Measurements from ENCODE around the gene SLC6A12. TPM values are rescaled to one million over a fixed set of nuclear protein-coding genes. Genes with fewer than 3 reads are reported as not detected.

SLC6A12 gene
- total RNA-seq, 2 donors from 2014 or later = not detected

- H3K36me3 Mint-ChIP-seq (ENCODE audit: low read depth) = no peaks in the 10 kb centered on the region
- no peak for ATAC-seq (replicated peaks)
- H3K4me1 Mint-ChIP-seq = no peaks in the 10 kb centered on the region
- H3K27me3 Mint-ChIP-seq = peaks cover 37% of the 10 kb centered on the region
- H3K9me3 Mint-ChIP-seq = no peaks in the 10 kb centered on the region
- H3K27ac Mint-ChIP-seq = no peak overlapping the region
- no peak overlapping the region for H3K4me3 Mint-ChIP-seq
Measured at GRCh38 chr12:215116-215515, 1.2 kb upstream of the SLC6A12 start.

- H3K4me1 Mint-ChIP-seq = no peaks in the 10 kb centered on the region
- H3K9me3 Mint-ChIP-seq = no peaks in the 10 kb centered on the region
- ATAC-seq (replicated peaks) = no peak
- no peak overlapping the region for H3K27ac Mint-ChIP-seq
- no peaks in the 10 kb centered on the region for H3K36me3 Mint-ChIP-seq (ENCODE audit: low read depth)
- peaks cover 42% of the 10 kb centered on the region for H3K27me3 Mint-ChIP-seq
- no peak overlapping the region for H3K4me3 Mint-ChIP-seq
Measured at GRCh38 chr12:213527-213932, 427 bp downstream of the SLC6A12 start.

GRCh38 chr12:212715-213526, 1.0 kb downstream of the SLC6A12 start:
- no peak overlapping the region for H3K27ac Mint-ChIP-seq
- no peak for ATAC-seq (replicated peaks)
- H3K4me1 Mint-ChIP-seq = no peaks in the 10 kb centered on the region
- no peak overlapping the region for H3K4me3 Mint-ChIP-seq
- H3K36me3 Mint-ChIP-seq (ENCODE audit: low read depth) = no peaks in the 10 kb centered on the region
- no peaks in the 10 kb centered on the region for H3K9me3 Mint-ChIP-seq
- H3K27me3 Mint-ChIP-seq = peaks cover 46% of the 10 kb centered on the region

GRCh38 chr12:212415-212714, 1.6 kb downstream of the SLC6A12 start:
- Mint-ChIP-seq H3K9me3 (no peaks in the 10 kb centered on the region), H3K4me3 (no peak overlapping the region), H3K27me3 (peaks cover 48% of the 10 kb centered on the region), H3K4me1 (no peaks in the 10 kb centered on the region), H3K36me3 (ENCODE audit: low read depth) (no peaks in the 10 kb centered on the region), H3K27ac (no peak overlapping the region)
- no peak for ATAC-seq (replicated peaks)

GRCh38 chr12:211639-212414, 2.1 kb downstream of the SLC6A12 start:
- H3K4me3 Mint-ChIP-seq = no peak overlapping the region
- no peaks in the 10 kb centered on the region for H3K9me3 Mint-ChIP-seq
- H3K36me3 Mint-ChIP-seq (ENCODE audit: low read depth) = no peaks in the 10 kb centered on the region
- H3K27me3 Mint-ChIP-seq = peaks cover 49% of the 10 kb centered on the region
- ATAC-seq (replicated peaks) = no peak
- H3K4me1 Mint-ChIP-seq = no peaks in the 10 kb centered on the region
- H3K27ac Mint-ChIP-seq = no peak overlapping the region

- ATAC-seq (replicated peaks) = no peak
- Mint-ChIP-seq H3K27ac (no peak overlapping the region), H3K27me3 (peaks cover 53% of the 10 kb centered on the region), H3K4me1 (no peaks in the 10 kb centered on the region), H3K9me3 (no peaks in the 10 kb centered on the region), H3K36me3 (ENCODE audit: low read depth) (no peaks in the 10 kb centered on the region), H3K4me3 (no peak overlapping the region)
Measured at GRCh38 chr12:211142-211465, 2.9 kb downstream of the SLC6A12 start.

GRCh38 chr12:210277-211141, 3.4 kb downstream of the SLC6A12 start:
- Mint-ChIP-seq H3K27ac (no peak overlapping the region), H3K4me3 (no peak overlapping the region), H3K36me3 (ENCODE audit: low read depth) (no peaks in the 10 kb centered on the region), H3K27me3 (peaks cover 57% of the 10 kb centered on the region), H3K4me1 (no peaks in the 10 kb centered on the region), H3K9me3 (no peaks in the 10 kb centered on the region)
- no peak for ATAC-seq (replicated peaks)

GRCh38 chr12:209851-210250, 4.1 kb downstream of the SLC6A12 start:
- no peak for ATAC-seq (replicated peaks)
- Mint-ChIP-seq H3K4me3 (no peak overlapping the region), H3K36me3 (ENCODE audit: low read depth) (no peaks in the 10 kb centered on the region), H3K27ac (no peak overlapping the region), H3K27me3 (peaks cover 58% of the 10 kb centered on the region), H3K4me1 (no peaks in the 10 kb centered on the region), H3K9me3 (no peaks in the 10 kb centered on the region)

GRCh38 chr12:209246-209645, 4.7 kb downstream of the SLC6A12 start:
- peaks cover 65% of the 10 kb centered on the region for H3K27me3 Mint-ChIP-seq
- no peak for ATAC-seq (replicated peaks)
- H3K36me3 Mint-ChIP-seq (ENCODE audit: low read depth) = no peaks in the 10 kb centered on the region
- no peak overlapping the region for H3K4me3 Mint-ChIP-seq
- no peak overlapping the region for H3K27ac Mint-ChIP-seq
- H3K4me1 Mint-ChIP-seq = no peaks in the 10 kb centered on the region
- no peaks in the 10 kb centered on the region for H3K9me3 Mint-ChIP-seq

- Mint-ChIP-seq H3K4me3 (no peak overlapping the region), H3K27ac (no peak overlapping the region), H3K9me3 (no peaks in the 10 kb centered on the region), H3K4me1 (no peaks in the 10 kb centered on the region), H3K36me3 (ENCODE audit: low read depth) (no peaks in the 10 kb centered on the region), H3K27me3 (peaks cover 64% of the 10 kb centered on the region)
- ATAC-seq (replicated peaks) = no peak
Measured at GRCh38 chr12:208813-209212, 5.1 kb downstream of the SLC6A12 start.

- ATAC-seq (replicated peaks) = no peak
- peaks cover 56% of the 10 kb centered on the region for H3K27me3 Mint-ChIP-seq
- no peaks in the 10 kb centered on the region for H3K9me3 Mint-ChIP-seq
- no peaks in the 10 kb centered on the region for H3K4me1 Mint-ChIP-seq
- H3K27ac Mint-ChIP-seq = no peak overlapping the region
- no peak overlapping the region for H3K4me3 Mint-ChIP-seq
- no peaks in the 10 kb centered on the region for H3K36me3 Mint-ChIP-seq (ENCODE audit: low read depth)
Measured at GRCh38 chr12:207804-208203, 6.2 kb downstream of the SLC6A12 start.

- Mint-ChIP-seq H3K4me1 (no peaks in the 10 kb centered on the region), H3K27ac (no peak overlapping the region), H3K4me3 (no peak overlapping the region), H3K9me3 (no peaks in the 10 kb centered on the region), H3K27me3 (peaks cover 61% of the 10 kb centered on the region), H3K36me3 (ENCODE audit: low read depth) (no peaks in the 10 kb centered on the region)
- no peak for ATAC-seq (replicated peaks)
Measured at GRCh38 chr12:206746-207440, 7.1 kb downstream of the SLC6A12 start.

- Mint-ChIP-seq H3K27ac (no peak overlapping the region), H3K9me3 (no peaks in the 10 kb centered on the region), H3K4me3 (no peak overlapping the region), H3K36me3 (ENCODE audit: low read depth) (no peaks in the 10 kb centered on the region), H3K4me1 (no peaks in the 10 kb centered on the region), H3K27me3 (peaks cover 59% of the 10 kb centered on the region)
- ATAC-seq (replicated peaks) = no peak
Measured at GRCh38 chr12:205026-205425, 8.9 kb downstream of the SLC6A12 start.

- Mint-ChIP-seq H3K4me3 (no peak overlapping the region), H3K36me3 (ENCODE audit: low read depth) (no peaks in the 10 kb centered on the region), H3K4me1 (no peaks in the 10 kb centered on the region), H3K27me3 (peaks cover 57% of the 10 kb centered on the region), H3K9me3 (no peaks in the 10 kb centered on the region), H3K27ac (no peak overlapping the region)
- no peak for ATAC-seq (replicated peaks)
Measured at GRCh38 chr12:204261-204678, 9.7 kb downstream of the SLC6A12 start.
